ENCODE measurements around the gene CNTNAP2. TPM values are rescaled to one million over a fixed set of nuclear protein-coding genes. Genes with fewer than 3 reads are reported as not detected.

The CNTNAP2 gene
- total and polyA plus RNA-seq, 11 donors = 0.01 to 2.6 (median 0.31) TPM; not detected in 3

GRCh38 chr7:148397056-148397455, 2280.5 kb downstream of the CNTNAP2 start:
- intact Hi-C loops (cut with DNase I) = no loop called here
- DNase-seq (no peak), ATAC-seq (no peak)
- no peak for TF ChIP-seq POLR2A (IDR thresholded peaks at IDR 0.05)
- TF ChIP-seq CTCF (IDR thresholded peaks at IDR 0.05) = no peak
- H3K4me1 ChIP-seq = no peaks in the 10 kb centered on the region
- no peak overlapping the region for H3K4me3 ChIP-seq
- no peaks in the 10 kb centered on the region for H3K9me3 ChIP-seq
- peaks cover 0 to 60% (median 16%) of the 10 kb centered on the region in 9 donors for H3K27me3 ChIP-seq
- no peak overlapping the region for H3K27ac ChIP-seq
- WGBS, 4 donors = 15 to 43% (median 25%) methylated on average over 1 of the region's 1 CpG
- H3K36me3 ChIP-seq = no peaks in the 10 kb centered on the region

GRCh38 chr7:148397551-148397950, 2280.9 kb downstream of the CNTNAP2 start:
- Histone ChIP-seq H3K27me3 (peaks cover 0 to 60% (median 16%) of the 10 kb centered on the region in 9 donors), H3K4me1 (no peaks in the 10 kb centered on the region), H3K36me3 (no peaks in the 10 kb centered on the region), H3K27ac (no peak overlapping the region), H3K4me3 (no peak overlapping the region), H3K9me3 (no peaks in the 10 kb centered on the region)
- ATAC-seq (no peak), DNase-seq (no peak)
- TF ChIP-seq CTCF (IDR thresholded peaks at IDR 0.05) (no peak), POLR2A (IDR thresholded peaks at IDR 0.05) (no peak)
- WGBS, 4 donors = 26 to 33% (median 28%) methylated on average over 4 of the region's 4 CpGs
- intact Hi-C loops (cut with DNase I) = no loop called here

- intact Hi-C loops (cut with DNase I) = no loop called here
- H3K9me3 ChIP-seq = no peaks in the 10 kb centered on the region
- peaks cover 0 to 60% (median 16%) of the 10 kb centered on the region in 9 donors for H3K27me3 ChIP-seq
- ATAC-seq (no peak), DNase-seq (no peak)
- H3K27ac ChIP-seq = no peak overlapping the region
- TF ChIP-seq POLR2A (IDR thresholded peaks at IDR 0.05) (no peak), CTCF (IDR thresholded peaks at IDR 0.05) (no peak)
- no peak overlapping the region for H3K4me3 ChIP-seq
- WGBS, 4 donors = 73 to 86% (median 79%) methylated on average over 5 of the region's 5 CpGs
- no peaks in the 10 kb centered on the region for H3K4me1 ChIP-seq
- H3K36me3 ChIP-seq = no peaks in the 10 kb centered on the region
These were observed 2281.4 kb downstream of the CNTNAP2 start for GRCh38 chr7:148397985-148398384.

- WGBS, 4 donors = 70 to 88% (median 77%) methylated on average over 7 of the region's 7 CpGs
- DNase-seq = no peak
- ATAC-seq = no peak
- Histone ChIP-seq H3K9me3 (no peaks in the 10 kb centered on the region), H3K27ac (no peak overlapping the region), H3K27me3 (peaks cover 0 to 60% (median 16%) of the 10 kb centered on the region in 9 donors), H3K36me3 (no peaks in the 10 kb centered on the region), H3K4me1 (no peaks in the 10 kb centered on the region), H3K4me3 (no peak overlapping the region)
- intact Hi-C loops (cut with DNase I) = no loop called here
- TF ChIP-seq CTCF (IDR thresholded peaks at IDR 0.05) = no peak
- TF ChIP-seq POLR2A (IDR thresholded peaks at IDR 0.05) = no peak
These were observed 2282.3 kb downstream of the CNTNAP2 start for GRCh38 chr7:148398844-148399365.

All from heart left ventricle (tissue), 16 donors.